ENCODE results near the gene ACSM3. TPM values are rescaled to one million over a fixed set of nuclear protein-coding genes. Genes with fewer than 3 reads are reported as not detected.

ACSM3 gene
- total and polyA plus RNA-seq, 4 donors: 29.2 to 71.8 (median 50.3) TPM

DNA sequence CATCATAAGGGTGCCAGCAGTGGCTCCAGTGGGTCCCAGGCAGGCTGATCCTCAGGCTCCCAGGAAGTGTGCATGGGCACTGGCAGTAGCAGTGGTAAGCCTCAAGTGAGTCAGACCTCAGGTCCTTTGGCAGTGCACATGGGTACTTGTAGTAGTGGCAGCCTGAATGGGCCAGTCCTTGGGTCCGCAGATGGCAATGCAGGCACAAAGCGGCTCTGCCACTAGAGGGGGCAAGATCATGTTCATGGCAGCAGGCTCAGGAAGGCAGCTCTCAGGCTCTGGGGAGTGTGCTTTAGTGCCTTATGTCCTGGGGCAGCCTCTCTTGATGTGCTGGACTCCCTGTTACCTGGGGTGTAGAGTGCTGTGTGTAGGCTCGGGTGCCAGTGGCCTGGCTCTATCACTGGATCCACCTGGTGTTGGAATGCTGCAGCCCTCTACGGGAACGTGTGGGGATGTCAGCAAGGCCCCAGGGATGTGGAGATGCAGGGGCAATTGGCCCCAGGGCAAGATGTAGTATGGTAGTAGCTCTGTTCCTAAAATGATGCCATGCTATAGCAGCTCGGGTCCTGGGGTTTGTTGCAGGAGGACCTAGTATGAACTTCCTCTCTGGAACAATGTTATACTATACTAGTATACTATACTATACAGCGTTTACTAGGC, 11.0 kb downstream of the ACSM3 start:
- no peak overlapping the region for H3K4me3 ChIP-seq (ENCODE audit: low read depth in 1 of 3, low read length in 3 of 3)
- H3K9me3 ChIP-seq (ENCODE audit: control insufficient read depth in 4 of 4, low read length in 3 of 4): no peaks in the 10 kb centered on the region
- no peak for TF ChIP-seq RXRA (IDR thresholded peaks at IDR 0.05)
- peak; percentile 49 to 75 for TF ChIP-seq RAD21 (IDR thresholded peaks at IDR 0.05)
- peak; percentile 40 for TF ChIP-seq CTCF (IDR thresholded peaks at IDR 0.05; ENCODE audit: low read depth, low read length, missing input control)
- peaks cover 13 to 50% (median 28%) of the 10 kb centered on the region in 4 donors for H3K36me3 ChIP-seq (ENCODE audit: control insufficient read depth in 4 of 4, insufficient read depth in 3 of 4, low read depth in 1 of 4, low read length in 3 of 4)
- H3K9ac ChIP-seq (ENCODE audit: low read depth in 1 of 2, low read length in 2 of 2): no peak overlapping the region
- DNase-seq (ENCODE audit: low spot score): peak; percentile 77
- H3K27me3 ChIP-seq (ENCODE audit: control insufficient read depth in 4 of 4, insufficient read depth in 4 of 4, low read length in 3 of 4): no peaks in the 10 kb centered on the region
- WGBS: 83% methylated on average over 7 of the region's 7 CpGs
- H3K4me1 ChIP-seq (ENCODE audit: control insufficient read depth in 4 of 4, insufficient read depth in 4 of 4, low read length in 3 of 4): peaks cover 1 to 9% (median 6%) of the 10 kb centered on the region in 4 donors
- no peak overlapping the region for H3K27ac ChIP-seq (ENCODE audit: low read depth in 1 of 2, low read length in 2 of 2)

DNA sequence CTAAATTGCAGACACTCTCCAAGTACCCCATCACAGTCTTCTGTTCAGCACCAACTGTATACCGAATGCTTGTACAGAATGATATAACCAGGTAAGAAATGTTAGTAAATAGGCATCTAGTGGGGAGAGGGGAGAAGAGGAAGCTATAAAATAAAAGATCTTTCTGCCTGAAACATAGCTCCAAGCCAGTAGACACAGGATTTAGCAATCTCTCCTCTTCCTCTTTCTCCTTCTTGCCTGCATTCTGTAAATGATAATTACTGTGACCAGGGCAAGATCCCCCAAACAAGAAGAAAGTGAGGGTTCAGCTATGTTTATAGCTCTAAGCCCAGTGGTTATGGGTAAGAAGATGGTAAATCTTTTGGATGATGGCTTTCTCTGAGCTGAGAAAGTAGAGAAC, 17.9 kb downstream of the ACSM3 start:
- TF ChIP-seq MAX (IDR thresholded peaks at IDR 0.05) (no peak), HNF4A (conservative IDR thresholded peaks at IDR 0.05) (no peak)
- 93% methylated on average over 1 of the region's 1 CpG for WGBS
- no peak overlapping the region for H3K27ac ChIP-seq (ENCODE audit: low read depth in 1 of 2, low read length in 2 of 2)
- no peaks in the 10 kb centered on the region for H3K9me3 ChIP-seq (ENCODE audit: control insufficient read depth in 4 of 4, low read length in 3 of 4)
- H3K4me1 ChIP-seq (ENCODE audit: control insufficient read depth in 4 of 4, insufficient read depth in 4 of 4, low read length in 3 of 4): no peaks in the 10 kb centered on the region
- H3K36me3 ChIP-seq (ENCODE audit: control insufficient read depth in 4 of 4, insufficient read depth in 3 of 4, low read depth in 1 of 4, low read length in 3 of 4): peaks cover 12 to 74% (median 56%) of the 10 kb centered on the region in 4 donors
- no peak for DNase-seq (ENCODE audit: low spot score)
- no peak overlapping the region for H3K9ac ChIP-seq (ENCODE audit: low read depth in 1 of 2, low read length in 2 of 2)
- H3K27me3 ChIP-seq (ENCODE audit: control insufficient read depth in 4 of 4, insufficient read depth in 4 of 4, low read length in 3 of 4): no peaks in the 10 kb centered on the region
- H3K4me3 ChIP-seq (ENCODE audit: low read depth in 1 of 3, low read length in 3 of 3): no peak overlapping the region

DNA sequence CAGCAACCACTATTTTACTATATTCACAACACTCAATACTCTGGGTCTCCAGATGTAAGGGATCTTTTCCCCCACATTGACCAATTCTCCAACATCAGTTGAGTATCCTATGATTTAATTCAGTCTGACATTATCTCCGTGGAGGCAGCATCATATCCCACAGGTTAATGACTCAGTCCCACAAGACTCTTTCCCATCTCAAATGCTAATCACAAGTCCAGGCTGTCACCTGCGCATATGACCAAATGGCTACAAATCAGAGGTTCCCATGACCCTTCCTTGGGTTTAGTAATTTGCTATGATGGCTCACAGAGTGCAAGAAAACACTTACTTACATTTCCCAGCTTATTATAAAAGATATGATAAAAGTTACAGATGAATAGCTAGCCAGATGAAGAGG, 18.7 kb downstream of the ACSM3 start:
- Histone ChIP-seq H3K4me3 (ENCODE audit: low read depth in 1 of 3, low read length in 3 of 3) (no peak overlapping the region), H3K4me1 (ENCODE audit: control insufficient read depth in 4 of 4, insufficient read depth in 4 of 4, low read length in 3 of 4) (no peaks in the 10 kb centered on the region), H3K27ac (ENCODE audit: low read depth in 1 of 2, low read length in 2 of 2) (no peak overlapping the region), H3K36me3 (ENCODE audit: control insufficient read depth in 4 of 4, insufficient read depth in 3 of 4, low read depth in 1 of 4, low read length in 3 of 4) (peaks cover 10 to 71% (median 56%) of the 10 kb centered on the region in 4 donors), H3K9ac (ENCODE audit: low read depth in 1 of 2, low read length in 2 of 2) (no peak overlapping the region), H3K9me3 (ENCODE audit: control insufficient read depth in 4 of 4, low read length in 3 of 4) (no peaks in the 10 kb centered on the region), H3K27me3 (ENCODE audit: control insufficient read depth in 4 of 4, insufficient read depth in 4 of 4, low read length in 3 of 4) (no peaks in the 10 kb centered on the region)
- no peak for DNase-seq (ENCODE audit: low spot score)
- WGBS: 94% methylated on average over 2 of the region's 2 CpGs
- TF ChIP-seq EGR1 (IDR thresholded peaks at IDR 0.05; ENCODE audit: low read depth in 2 of 2) (no peak), REST (IDR thresholded peaks at IDR 0.05) (no peak), FOXA2 (IDR thresholded peaks at IDR 0.05) (no peak), NR2F2 (IDR thresholded peaks at IDR 0.05) (no peak), ATF3 (IDR thresholded peaks at IDR 0.05) (no peak), SP1 (IDR thresholded peaks at IDR 0.05) (no peak), JUND (IDR thresholded peaks at IDR 0.05) (no peak), MAX (IDR thresholded peaks at IDR 0.05) (no peak), HNF4A (conservative IDR thresholded peaks at IDR 0.05) (no peak), FOXA1 (IDR thresholded peaks at IDR 0.05) (no peak), ZBTB33 (IDR thresholded peaks at IDR 0.05) (no peak), HNF4G (IDR thresholded peaks at IDR 0.05) (no peak), GABPA (IDR thresholded peaks at IDR 0.05 in 1 of 2, conservative IDR thresholded peaks at IDR 0.05 in 1 of 2) (no peak), TAF1 (conservative IDR thresholded peaks at IDR 0.05) (no peak), CTCF (IDR thresholded peaks at IDR 0.05; ENCODE audit: low read depth, low read length, missing input control) (no peak)
